Progenitor cell of endocrine pancreas (in vitro differentiated cells): ENCODE measurements around the gene LRCH1. TPM values are rescaled to one million over a fixed set of nuclear protein-coding genes. Genes with fewer than 3 reads are reported as not detected.

Experiments used
- DNase-seq: peaks from one replicate; pipeline ENCODE4 v3.0.0; 2021; ENCODE audit warnings: low spot score; ENCODE audit not compliant: unreplicated experiment
- H3K27ac Mint-ChIP-seq: 2 replicates; pipeline ENCODE4 v1.8.0; 2021; ENCODE audit warnings: mild to moderate bottlenecking, moderate library complexity, mixed read lengths
- H3K27me3 Mint-ChIP-seq: 2 replicates; pipeline ENCODE4 v1.8.0; 2021; ENCODE audit warnings: mixed read lengths
- H3K36me3 Mint-ChIP-seq: 2 replicates; pipeline ENCODE4 v1.8.0; 2022; ENCODE audit warnings: mixed read lengths; ENCODE audit not compliant: insufficient read depth
- H3K4me1 Mint-ChIP-seq: 2 replicates; pipeline ENCODE4 v1.8.0; 2021; ENCODE audit warnings: low read depth, mixed read lengths
- H3K4me3 Mint-ChIP-seq: 2 replicates; pipeline ENCODE4 v1.8.0; 2021; ENCODE audit warnings: low read depth, mild to moderate bottlenecking, moderate library complexity, mixed read lengths
- H3K9me3 Mint-ChIP-seq: 2 replicates; pipeline ENCODE4 v1.8.0; 2021; ENCODE audit warnings: low read depth, mixed read lengths
- CTCF ChIP-seq: fragments of 200-600 bp; sonication (generic); IDR thresholded peaks from one replicate; pipeline ENCODE4 v1.5.0; 2021; ENCODE audit warnings: antibody characterized with exemption, mild to moderate bottlenecking; ENCODE audit not compliant: unreplicated experiment
- total RNA-seq: library from RNA; stranded (reverse); gene quantifications from 2 replicates; pipeline ENCODE4 v1.2.1, GENCODE V29; 2021

Gene LRCH1
- total RNA-seq, 1 donor from 2014 or later, result 17.9 TPM

GRCh38 chr13:46527237-46527636 is 25.7 kb upstream of the LRCH1 start:
- Mint-ChIP-seq H3K4me3 (no peak overlapping the region), H3K9me3 (no peaks in the 10 kb centered on the region), H3K27me3 (peaks cover 20% of the 10 kb centered on the region), H3K4me1 (peaks cover 19% of the 10 kb centered on the region), H3K36me3 (no peaks in the 10 kb centered on the region), H3K27ac (no peak overlapping the region)
- no peak for TF ChIP-seq CTCF
- no peak for DNase-seq

GRCh38 chr13:46529216-46529919 is 23.6 kb upstream of the LRCH1 start:
- peaks cover 10% of the 10 kb centered on the region for H3K4me1 Mint-ChIP-seq
- no peak overlapping the region for H3K4me3 Mint-ChIP-seq
- no peaks in the 10 kb centered on the region for H3K36me3 Mint-ChIP-seq
- H3K27ac Mint-ChIP-seq, result no peak overlapping the region
- peaks cover 20% of the 10 kb centered on the region for H3K27me3 Mint-ChIP-seq
- TF ChIP-seq CTCF, result no peak
- H3K9me3 Mint-ChIP-seq, result no peaks in the 10 kb centered on the region
- no peak for DNase-seq

GRCh38 chr13:46530084-46530935 is 22.7 kb upstream of the LRCH1 start:
- no peak for DNase-seq
- Mint-ChIP-seq H3K4me1 (peaks cover 10% of the 10 kb centered on the region), H3K36me3 (no peaks in the 10 kb centered on the region), H3K27me3 (peaks cover 17% of the 10 kb centered on the region), H3K27ac (no peak overlapping the region), H3K4me3 (no peak overlapping the region), H3K9me3 (no peaks in the 10 kb centered on the region)
- TF ChIP-seq CTCF, result no peak

- no peaks in the 10 kb centered on the region for H3K36me3 Mint-ChIP-seq
- H3K4me1 Mint-ChIP-seq, result peaks cover 5% of the 10 kb centered on the region
- no peaks in the 10 kb centered on the region for H3K9me3 Mint-ChIP-seq
- peaks cover 8% of the 10 kb centered on the region for H3K27me3 Mint-ChIP-seq
- TF ChIP-seq CTCF, result no peak
- no peak overlapping the region for H3K27ac Mint-ChIP-seq
- no peak for DNase-seq
- no peak overlapping the region for H3K4me3 Mint-ChIP-seq
Measured at GRCh38 chr13:46531953-46532352, 21.0 kb upstream of the LRCH1 start.

- DNase-seq, result no peak
- peaks cover 3% of the 10 kb centered on the region for H3K4me1 Mint-ChIP-seq
- H3K4me3 Mint-ChIP-seq, result no peak overlapping the region
- H3K36me3 Mint-ChIP-seq, result no peaks in the 10 kb centered on the region
- no peaks in the 10 kb centered on the region for H3K9me3 Mint-ChIP-seq
- no peak overlapping the region for H3K27ac Mint-ChIP-seq
- TF ChIP-seq CTCF, result no peak
- peaks cover 3% of the 10 kb centered on the region for H3K27me3 Mint-ChIP-seq
Measured at GRCh38 chr13:46535002-46535401, 18.0 kb upstream of the LRCH1 start.
